ENCODE results near the gene MESP2. TPM values are rescaled to one million over a fixed set of nuclear protein-coding genes. Genes with fewer than 3 reads are reported as not detected.

The MESP2 gene, protein sequence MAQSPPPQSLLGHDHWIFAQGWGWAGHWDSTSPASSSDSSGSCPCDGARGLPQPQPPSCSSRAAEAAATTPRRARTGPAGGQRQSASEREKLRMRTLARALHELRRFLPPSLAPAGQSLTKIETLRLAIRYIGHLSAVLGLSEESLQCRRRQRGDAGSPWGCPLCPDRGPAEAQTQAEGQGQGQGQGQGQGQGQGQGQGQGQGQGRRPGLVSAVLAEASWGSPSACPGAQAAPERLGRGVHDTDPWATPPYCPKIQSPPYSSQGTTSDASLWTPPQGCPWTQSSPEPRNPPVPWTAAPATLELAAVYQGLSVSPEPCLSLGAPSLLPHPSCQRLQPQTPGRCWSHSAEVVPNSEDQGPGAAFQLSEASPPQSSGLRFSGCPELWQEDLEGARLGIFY
- total RNA-seq = 0.78 and 1.1 TPM in 2 replicates

DNA sequence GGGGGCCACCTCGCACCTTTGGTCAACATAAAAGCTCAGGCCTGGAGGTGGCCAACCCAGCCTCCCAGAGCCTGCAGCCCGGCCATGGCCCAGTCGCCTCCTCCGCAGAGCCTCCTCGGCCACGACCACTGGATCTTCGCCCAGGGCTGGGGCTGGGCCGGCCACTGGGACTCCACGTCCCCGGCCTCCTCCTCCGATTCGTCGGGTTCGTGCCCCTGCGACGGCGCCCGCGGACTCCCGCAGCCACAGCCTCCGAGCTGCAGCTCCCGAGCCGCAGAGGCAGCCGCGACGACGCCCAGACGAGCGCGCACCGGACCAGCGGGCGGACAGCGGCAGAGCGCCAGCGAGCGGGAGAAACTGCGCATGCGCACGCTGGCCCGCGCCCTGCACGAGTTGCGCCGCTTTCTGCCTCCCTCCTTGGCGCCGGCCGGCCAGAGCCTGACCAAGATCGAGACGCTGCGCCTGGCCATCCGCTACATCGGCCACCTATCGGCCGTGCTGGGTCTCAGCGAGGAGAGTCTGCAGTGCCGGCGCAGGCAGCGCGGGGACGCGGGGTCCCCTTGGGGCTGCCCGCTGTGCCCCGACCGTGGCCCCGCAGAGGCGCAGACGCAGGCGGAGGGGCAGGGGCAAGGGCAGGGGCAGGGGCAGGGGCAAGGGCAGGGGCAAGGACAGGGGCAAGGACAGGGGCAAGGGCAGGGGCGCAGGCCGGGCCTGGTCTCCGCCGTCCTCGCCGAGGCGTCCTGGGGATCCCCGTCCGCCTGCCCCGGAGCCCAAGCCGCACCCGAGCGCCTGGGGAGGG, at the start of gene MESP2:
TSS of gene MESP2 (plus strand) at position 59 of the 799 bp plus-strand sequence. CDS start at position 85, 26 bp downstream.

DNA sequence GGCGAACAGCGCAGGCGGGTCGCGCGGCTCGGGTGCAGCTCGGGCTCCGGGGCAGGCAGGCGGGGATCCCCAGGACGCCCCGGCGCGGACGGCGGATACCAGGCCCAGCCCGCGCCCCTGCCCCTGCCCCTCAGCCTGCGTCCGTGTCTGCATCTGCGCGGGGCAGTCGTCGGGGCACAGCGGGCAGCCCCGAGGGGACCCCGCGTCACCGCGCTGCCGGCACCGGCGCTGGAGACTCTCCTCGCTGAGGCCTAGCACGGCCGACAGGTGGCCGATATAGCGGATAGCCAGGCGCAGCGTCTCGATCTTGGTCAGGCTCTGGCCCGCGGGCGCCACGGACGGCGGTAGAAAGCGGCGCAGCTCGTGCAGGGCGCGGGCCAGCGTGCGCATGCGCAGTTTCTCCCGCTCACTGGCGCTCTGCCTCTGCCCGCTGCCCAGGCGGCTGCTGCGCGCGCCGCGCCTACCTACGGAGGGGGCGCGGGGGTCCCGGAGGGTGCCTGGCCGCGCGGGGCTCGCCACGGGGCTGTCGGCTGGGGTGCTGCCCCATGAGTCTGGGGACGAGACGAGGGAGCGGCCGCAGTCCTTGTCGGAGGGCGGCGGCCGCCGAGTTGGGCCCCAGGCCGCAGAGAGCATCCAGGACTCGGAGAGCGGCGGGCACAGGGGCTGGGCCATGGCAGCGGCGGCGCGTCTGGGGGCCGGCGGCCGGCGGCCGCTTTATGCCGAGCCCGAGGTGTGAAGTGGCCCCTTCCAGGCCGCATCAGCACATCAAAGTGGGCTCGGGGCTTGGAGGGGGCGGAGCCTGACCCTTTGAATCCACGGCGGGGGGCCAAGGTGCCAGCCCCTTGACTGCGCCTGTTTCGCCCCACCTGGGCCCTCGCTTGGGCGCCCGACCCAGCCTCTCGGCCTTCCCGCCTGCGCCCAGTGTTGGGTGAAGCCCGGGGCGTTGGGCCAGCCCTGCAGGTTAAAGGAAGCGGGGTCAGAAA, 25.3 kb upstream of the MESP2 start, which contains the start of gene MESP1:
TSS of gene MESP1 (minus strand) at position 690 of the 983 bp plus-strand sequence. CDS start at position 672, 18 bp downstream.

Other genes with a start within 250 kb of the MESP2 start
- gene TICRR, start 200.9 kb upstream of the MESP2 start, total RNA-seq = 6.2 and 11.9 TPM in 2 replicates
- gene KIF7, start 120.9 kb upstream of the MESP2 start, total RNA-seq = 8.8 and 10.0 TPM in 2 replicates
- gene PLIN1, start 97.0 kb upstream of the MESP2 start, total RNA-seq = not detected in 2 replicates
- 2.5 and 5.5 TPM in 2 replicates for gene PEX11A, start 85.6 kb upstream of the MESP2 start, total RNA-seq
- under 0.01 TPM in 1 of 2 replicates, not detected in the other for gene WDR93, start 85.5 kb upstream of the MESP2 start, total RNA-seq
- gene MESP1, start 25.1 kb upstream of the MESP2 start, total RNA-seq = 0.20 TPM in 1 of 2 replicates, not detected in the other
- gene ANPEP, start 38.5 kb downstream of the MESP2 start, total RNA-seq = 514 and 670 TPM in 2 replicates
- gene AP3S2, start 117.7 kb downstream of the MESP2 start, total RNA-seq = 36.7 and 43.2 TPM in 2 replicates
- gene ARPIN, start 136.6 kb downstream of the MESP2 start, total RNA-seq = 11.8 and 12.7 TPM in 2 replicates
- gene ZNF710, start 225.0 kb downstream of the MESP2 start, total RNA-seq = 8.8 and 14.5 TPM in 2 replicates

Data from subcutaneous preadipocyte (primary cell).